Karpas-422 (cell line): Measurements from ENCODE around the gene MUC6. TPM values are rescaled to one million over a fixed set of nuclear protein-coding genes. Genes with fewer than 3 reads are reported as not detected.

Experiments
- total RNA-seq: library from RNA; depleted of rRNA; stranded (reverse); fragments of >200 nt; shearing (Covaris generic); gene quantifications from 2 replicates; pipeline ENCODE4 v1.2.3, GENCODE V29; 2014; ENCODE audit warnings: low replicate concordance; rRNA removed

MUC6 gene
- total RNA-seq, 1 experiment from 2014 or later: not detected

Other genes with a start within 250 kb of the MUC6 start
- 19.8 and 50.0 TPM in 2 replicates for gene CEND1, start 246.6 kb downstream of the MUC6 start, total RNA-seq
- gene SLC25A22, start 238.4 kb downstream of the MUC6 start, total RNA-seq: 9.3 and 23.4 TPM in 2 replicates
- 26.2 and 26.6 TPM in 2 replicates for gene PIDD1, start 231.5 kb downstream of the MUC6 start, total RNA-seq
- 774 and 1,042 TPM in 2 replicates for gene RPLP2, start 226.8 kb downstream of the MUC6 start, total RNA-seq
- gene PNPLA2, start 217.8 kb downstream of the MUC6 start, total RNA-seq: 32.5 and 35.8 TPM in 2 replicates
- gene CRACR2B, start 208.8 kb downstream of the MUC6 start, total RNA-seq: 0.48 and 1.5 TPM in 2 replicates
- gene CD151, start 203.8 kb downstream of the MUC6 start, total RNA-seq: 8.4 and 10.5 TPM in 2 replicates
- 113 and 203 TPM in 2 replicates for gene POLR2L, start 194.2 kb downstream of the MUC6 start, total RNA-seq
- gene TSPAN4, start 193.9 kb downstream of the MUC6 start, total RNA-seq: 4.0 TPM in 1 of 2 replicates, not detected in the other
- 32.8 and 43.7 TPM in 2 replicates for gene CHID1, start 125.9 kb downstream of the MUC6 start, total RNA-seq
- gene AP2A2, start 110.8 kb downstream of the MUC6 start, total RNA-seq: 20.0 and 34.6 TPM in 2 replicates
- not detected in 2 replicates for gene MUC2, start 38.2 kb upstream of the MUC6 start, total RNA-seq
- gene MUC5AC, start 121.2 kb upstream of the MUC6 start, total RNA-seq: not detected in 2 replicates
- under 0.01 and 0.04 TPM in 2 replicates for gene MUC5B, start 186.3 kb upstream of the MUC6 start, total RNA-seq